Epithelial cell of proximal tubule (primary cell): Measurements from ENCODE around the gene MAGI2. TPM values are rescaled to one million over a fixed set of nuclear protein-coding genes. Genes with fewer than 3 reads are reported as not detected.
A peak's percentile ranks its signal among the peaks of the same experiment; 100 is the strongest.

Experiments
- DNase-seq: peaks from one replicate; pipeline ENCODE4 v3.0.0-alpha.2; 2011; ENCODE audit warnings: low read depth
- H3K4me3 ChIP-seq: 2 replicates; pipeline ENCODE4 v1.5.1; 2011; ENCODE audit warnings: low read depth, mild to moderate bottlenecking, low read length
- total RNA-seq: library from RNA; depleted of rRNA; stranded (reverse); fragments of >200 nt; gene quantifications from 2 replicates; pipeline ENCODE4 v1.2.3, GENCODE V29; 2015
- TF ChIP-seq, protein P1 (sequence below): conservative IDR thresholded peaks from 2 replicates; pipeline ENCODE4 v1.5.1; 2012; ENCODE audit warnings: low read depth, mild to moderate bottlenecking, low read length

MAGI2 gene
- total RNA-seq, 1 donor from 2014 or later, result 0.92 TPM

DNA sequence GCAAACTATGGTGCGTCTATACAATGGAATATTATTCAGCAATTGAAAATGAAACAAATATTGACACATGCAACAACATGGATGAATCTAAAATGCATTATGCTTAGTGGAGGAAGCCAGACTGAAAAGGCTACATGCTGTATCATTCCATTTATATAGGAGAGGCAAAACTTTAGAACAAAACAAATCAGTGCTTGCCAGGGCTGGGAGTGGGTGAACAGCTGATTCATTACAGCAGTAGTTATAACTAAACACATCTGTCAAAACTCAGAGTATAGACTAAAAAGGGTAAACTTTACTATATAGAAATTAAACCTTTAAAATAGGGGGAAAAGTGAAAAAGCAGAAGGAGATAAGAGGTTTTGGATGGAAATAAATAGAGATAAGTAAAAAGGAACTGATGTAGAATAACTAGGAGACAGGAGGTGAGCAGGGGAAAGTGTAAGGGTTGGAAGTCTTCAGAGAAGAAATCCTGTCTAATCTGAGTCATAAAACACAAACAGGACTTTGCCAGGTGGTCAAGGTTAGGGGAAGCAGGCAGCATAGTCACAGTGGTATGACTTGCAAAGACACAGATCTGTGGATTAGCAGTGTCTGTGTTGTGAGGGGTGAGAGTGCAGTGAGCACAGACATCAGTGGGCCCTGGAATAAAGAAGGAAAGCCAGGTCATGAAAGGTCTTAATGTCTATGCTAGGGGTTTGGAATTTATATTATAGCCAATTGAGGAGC, 1305.1 kb downstream of the MAGI2 start:
- no peak for DNase-seq
- TF ChIP-seq, protein P1, sequence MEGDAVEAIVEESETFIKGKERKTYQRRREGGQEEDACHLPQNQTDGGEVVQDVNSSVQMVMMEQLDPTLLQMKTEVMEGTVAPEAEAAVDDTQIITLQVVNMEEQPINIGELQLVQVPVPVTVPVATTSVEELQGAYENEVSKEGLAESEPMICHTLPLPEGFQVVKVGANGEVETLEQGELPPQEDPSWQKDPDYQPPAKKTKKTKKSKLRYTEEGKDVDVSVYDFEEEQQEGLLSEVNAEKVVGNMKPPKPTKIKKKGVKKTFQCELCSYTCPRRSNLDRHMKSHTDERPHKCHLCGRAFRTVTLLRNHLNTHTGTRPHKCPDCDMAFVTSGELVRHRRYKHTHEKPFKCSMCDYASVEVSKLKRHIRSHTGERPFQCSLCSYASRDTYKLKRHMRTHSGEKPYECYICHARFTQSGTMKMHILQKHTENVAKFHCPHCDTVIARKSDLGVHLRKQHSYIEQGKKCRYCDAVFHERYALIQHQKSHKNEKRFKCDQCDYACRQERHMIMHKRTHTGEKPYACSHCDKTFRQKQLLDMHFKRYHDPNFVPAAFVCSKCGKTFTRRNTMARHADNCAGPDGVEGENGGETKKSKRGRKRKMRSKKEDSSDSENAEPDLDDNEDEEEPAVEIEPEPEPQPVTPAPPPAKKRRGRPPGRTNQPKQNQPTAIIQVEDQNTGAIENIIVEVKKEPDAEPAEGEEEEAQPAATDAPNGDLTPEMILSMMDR, result no peak
- no peak overlapping the region for H3K4me3 ChIP-seq

GRCh38 chr7:78146546-78146945, 1306.9 kb downstream of the MAGI2 start:
- TF ChIP-seq, protein P1, result no peak
- H3K4me3 ChIP-seq, result no peak overlapping the region
- DNase-seq, result no peak

DNA sequence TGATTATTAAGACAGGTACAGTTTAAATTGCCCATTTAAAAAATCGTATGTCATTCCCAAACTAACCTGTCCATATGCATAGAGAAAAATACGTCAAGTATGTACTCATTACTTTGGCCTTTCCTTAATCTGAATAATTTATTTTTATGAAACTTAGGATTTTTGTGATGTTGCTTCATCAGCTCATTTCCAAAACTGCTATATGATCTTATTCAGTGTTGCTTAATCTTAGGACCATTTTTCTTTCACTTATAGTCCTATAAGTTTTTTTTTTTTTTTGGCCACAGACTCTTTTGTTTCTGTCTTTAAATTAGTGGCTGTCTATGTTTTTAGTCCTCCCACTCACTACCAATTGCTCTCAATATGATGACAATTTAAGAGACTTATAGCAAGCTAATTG, 1309.8 kb downstream of the MAGI2 start:
- TF ChIP-seq, protein P1, result no peak
- H3K4me3 ChIP-seq, result no peak overlapping the region

DNA sequence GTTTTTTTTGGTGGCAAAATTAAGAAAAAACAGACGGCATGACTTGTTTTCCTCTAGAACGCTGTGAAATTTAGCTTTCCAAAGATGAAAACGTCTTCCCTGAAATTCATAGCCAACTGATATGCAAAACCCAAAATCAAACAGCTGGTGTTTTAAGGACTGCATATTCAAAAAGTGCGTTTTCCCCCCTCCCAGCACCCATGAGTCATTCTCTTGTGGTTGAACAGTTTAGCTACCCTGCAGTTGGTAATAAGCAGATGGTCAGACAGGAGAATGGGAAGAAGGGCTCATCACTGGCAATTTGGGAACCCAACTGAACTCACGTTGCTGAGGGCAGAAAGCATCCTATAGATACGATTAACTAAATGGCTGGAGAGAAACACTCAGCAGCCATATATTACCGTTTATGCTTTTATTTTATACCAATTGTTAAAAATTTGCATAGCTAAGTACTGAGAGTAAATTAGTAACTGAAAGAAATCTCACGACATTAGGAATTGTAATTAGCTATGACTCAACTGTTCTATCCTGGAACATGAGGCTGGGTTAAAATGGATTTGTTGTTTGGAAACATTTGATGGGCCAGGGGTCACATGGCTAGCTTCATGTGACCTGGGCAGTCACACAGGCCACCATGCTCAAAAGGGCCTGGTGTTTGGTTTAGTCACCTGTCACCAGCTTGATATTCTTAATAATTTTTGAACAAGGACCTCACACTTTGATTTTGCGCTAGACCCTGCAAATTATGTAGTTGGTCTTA, 1311.8 kb downstream of the MAGI2 start:
- TF ChIP-seq, protein P1, result no peak
- no peak overlapping the region for H3K4me3 ChIP-seq
- no peak for DNase-seq

More for the DNA sequence above, 1309.8 kb downstream of the MAGI2 start:
- DNase-seq, result no peak

DNA sequence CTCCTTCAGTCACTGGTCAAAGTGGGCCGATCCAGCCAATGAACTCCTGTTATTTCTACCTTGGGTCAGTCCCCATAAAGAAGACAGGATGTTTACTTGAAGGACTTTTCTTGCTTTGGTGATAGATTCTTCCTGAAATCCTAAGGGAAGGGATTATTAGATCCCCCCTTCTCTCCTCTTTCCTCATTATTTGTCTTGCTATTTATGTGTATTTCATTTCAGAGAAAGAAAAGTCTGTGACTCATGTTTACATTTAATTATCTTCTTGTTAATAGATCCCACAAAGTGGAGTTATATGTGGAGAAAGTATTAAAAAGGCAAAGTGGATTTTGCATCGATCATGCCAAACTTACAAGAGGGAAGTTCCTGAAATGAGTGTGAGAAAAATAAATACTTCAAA, 1313.4 kb downstream of the MAGI2 start:
- TF ChIP-seq, protein P1, result no peak
- no peak for DNase-seq
- H3K4me3 ChIP-seq, result no peak overlapping the region

DNA sequence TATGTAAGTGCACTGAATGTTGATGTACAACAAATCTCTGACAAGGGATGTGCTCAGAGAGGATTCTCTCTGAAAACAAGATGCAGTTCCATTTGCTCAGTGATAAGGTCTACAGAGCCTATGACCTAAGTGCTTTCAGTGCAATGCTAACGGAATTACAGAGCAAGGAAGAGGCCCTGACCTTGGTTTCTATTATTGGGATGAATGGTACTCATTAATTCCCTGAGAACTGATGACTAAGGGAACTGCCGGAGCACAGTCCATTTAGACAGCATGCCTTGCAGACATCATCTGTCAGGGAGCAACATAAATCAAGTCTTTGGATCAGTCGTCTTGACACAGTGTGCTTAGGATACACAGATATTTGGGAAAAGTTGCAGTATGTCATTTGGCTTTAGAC, 1314.1 kb downstream of the MAGI2 start:
- TF ChIP-seq, protein P1, result no peak
- H3K4me3 ChIP-seq, result no peak overlapping the region
- DNase-seq, result peak; percentile 90
